ENCODE results near the gene GALNT10. TPM values are rescaled to one million over a fixed set of nuclear protein-coding genes. Genes with fewer than 3 reads are reported as not detected.

The GALNT10 gene
- total RNA-seq, 1 donor from 2014 or later = 50.7 TPM

- Mint-ChIP-seq H3K27ac (no peak overlapping the region), H3K4me3 (no peak overlapping the region), H3K36me3 (ENCODE audit: low read depth) (peaks cover 41% of the 10 kb centered on the region), H3K4me1 (peaks cover 3% of the 10 kb centered on the region), H3K9me3 (no peaks in the 10 kb centered on the region), H3K27me3 (no peaks in the 10 kb centered on the region)
- DNase-seq = no peak
- intact Hi-C loops (cut with micrococcal nuclease) = no loop called here
Observed at GRCh38 chr5:154390746-154391359, 200.3 kb downstream of the GALNT10 start.

- Mint-ChIP-seq H3K9me3 (no peaks in the 10 kb centered on the region), H3K27ac (no peak overlapping the region), H3K4me1 (peaks cover 3% of the 10 kb centered on the region), H3K36me3 (ENCODE audit: low read depth) (peaks cover 38% of the 10 kb centered on the region), H3K27me3 (no peaks in the 10 kb centered on the region), H3K4me3 (no peak overlapping the region)
- DNase-seq = no peak
- intact Hi-C loops (cut with micrococcal nuclease) = no loop called here
Observed at GRCh38 chr5:154391788-154392187, 201.3 kb downstream of the GALNT10 start.

GRCh38 chr5:154393850-154394249 lies 203.3 kb downstream of the GALNT10 start:
- Mint-ChIP-seq H3K9me3 (no peaks in the 10 kb centered on the region), H3K27ac (no peak overlapping the region)
- intact Hi-C loops (cut with micrococcal nuclease) = no loop called here

GRCh38 chr5:154394307-154394706 lies 203.8 kb downstream of the GALNT10 start:
- intact Hi-C loops (cut with micrococcal nuclease) = no loop called here
- no peaks in the 10 kb centered on the region for H3K9me3 Mint-ChIP-seq
- no peak overlapping the region for H3K4me3 Mint-ChIP-seq
- no peak overlapping the region for H3K27ac Mint-ChIP-seq
- peaks cover 34% of the 10 kb centered on the region for H3K36me3 Mint-ChIP-seq (ENCODE audit: low read depth)
- DNase-seq = no peak
- peaks cover 3% of the 10 kb centered on the region for H3K4me1 Mint-ChIP-seq
- no peaks in the 10 kb centered on the region for H3K27me3 Mint-ChIP-seq

More at GRCh38 chr5:154393850-154394249, 203.3 kb downstream of the GALNT10 start:
- no peaks in the 10 kb centered on the region for H3K27me3 Mint-ChIP-seq
- no peak for DNase-seq
- H3K4me3 Mint-ChIP-seq = no peak overlapping the region
- H3K36me3 Mint-ChIP-seq (ENCODE audit: low read depth) = peaks cover 34% of the 10 kb centered on the region
- H3K4me1 Mint-ChIP-seq = peaks cover 3% of the 10 kb centered on the region

GRCh38 chr5:154395407-154396106 lies 205.0 kb downstream of the GALNT10 start:
- Mint-ChIP-seq H3K9me3 (no peaks in the 10 kb centered on the region), H3K4me3 (no peak overlapping the region), H3K27me3 (no peaks in the 10 kb centered on the region), H3K4me1 (peaks cover 3% of the 10 kb centered on the region), H3K36me3 (ENCODE audit: low read depth) (peaks cover 29% of the 10 kb centered on the region), H3K27ac (no peak overlapping the region)
- intact Hi-C loops (cut with micrococcal nuclease) = no loop called here
- no peak for DNase-seq

- no peaks in the 10 kb centered on the region for H3K27me3 Mint-ChIP-seq
- H3K36me3 Mint-ChIP-seq (ENCODE audit: low read depth) = peaks cover 27% of the 10 kb centered on the region
- DNase-seq = no peak
- H3K4me1 Mint-ChIP-seq = peaks cover 3% of the 10 kb centered on the region
- H3K27ac Mint-ChIP-seq = no peak overlapping the region
- no peak overlapping the region for H3K4me3 Mint-ChIP-seq
- no peaks in the 10 kb centered on the region for H3K9me3 Mint-ChIP-seq
- intact Hi-C loops (cut with micrococcal nuclease) = no loop called here
Observed at GRCh38 chr5:154396128-154396527, 205.6 kb downstream of the GALNT10 start.

GRCh38 chr5:154397652-154398406 lies 207.3 kb downstream of the GALNT10 start:
- Mint-ChIP-seq H3K4me1 (peaks cover 3% of the 10 kb centered on the region), H3K27me3 (no peaks in the 10 kb centered on the region), H3K4me3 (no peak overlapping the region), H3K27ac (no peak overlapping the region), H3K36me3 (ENCODE audit: low read depth) (peaks cover 15% of the 10 kb centered on the region), H3K9me3 (no peaks in the 10 kb centered on the region)
- no peak for DNase-seq
- intact Hi-C loops (cut with micrococcal nuclease) = no loop called here

GRCh38 chr5:154400678-154401077 lies 210.1 kb downstream of the GALNT10 start:
- Mint-ChIP-seq H3K4me3 (no peak overlapping the region), H3K4me1 (peaks cover 7% of the 10 kb centered on the region), H3K27ac (no peak overlapping the region), H3K36me3 (ENCODE audit: low read depth) (peaks cover 7% of the 10 kb centered on the region), H3K9me3 (no peaks in the 10 kb centered on the region), H3K27me3 (no peaks in the 10 kb centered on the region)
- intact Hi-C loops (cut with micrococcal nuclease) = no loop called here
- no peak for DNase-seq

- no peaks in the 10 kb centered on the region for H3K27me3 Mint-ChIP-seq
- H3K9me3 Mint-ChIP-seq = no peaks in the 10 kb centered on the region
- H3K4me1 Mint-ChIP-seq = peaks cover 7% of the 10 kb centered on the region
- intact Hi-C loops (cut with micrococcal nuclease) = no loop called here
- DNase-seq = no peak
- H3K36me3 Mint-ChIP-seq (ENCODE audit: low read depth) = peaks cover 1% of the 10 kb centered on the region
- peak overlapping the region; percentile 26 for H3K27ac Mint-ChIP-seq
- no peak overlapping the region for H3K4me3 Mint-ChIP-seq
Observed at GRCh38 chr5:154401355-154401754, 210.8 kb downstream of the GALNT10 start.

- H3K27ac Mint-ChIP-seq = peak overlapping the region; percentile 26
- intact Hi-C loops (cut with micrococcal nuclease) = no loop called here
- DNase-seq = no peak
- no peaks in the 10 kb centered on the region for H3K27me3 Mint-ChIP-seq
- peaks cover 7% of the 10 kb centered on the region for H3K4me1 Mint-ChIP-seq
- peaks cover 1% of the 10 kb centered on the region for H3K36me3 Mint-ChIP-seq (ENCODE audit: low read depth)
- no peaks in the 10 kb centered on the region for H3K9me3 Mint-ChIP-seq
- H3K4me3 Mint-ChIP-seq = no peak overlapping the region
Observed at GRCh38 chr5:154401931-154402330, 211.4 kb downstream of the GALNT10 start.

- H3K4me1 Mint-ChIP-seq = peaks cover 7% of the 10 kb centered on the region
- DNase-seq = no peak
- intact Hi-C loops (cut with micrococcal nuclease) = no loop called here
- no peaks in the 10 kb centered on the region for H3K27me3 Mint-ChIP-seq
- peaks cover 1% of the 10 kb centered on the region for H3K36me3 Mint-ChIP-seq (ENCODE audit: low read depth)
- H3K27ac Mint-ChIP-seq = no peak overlapping the region
- H3K9me3 Mint-ChIP-seq = no peaks in the 10 kb centered on the region
- no peak overlapping the region for H3K4me3 Mint-ChIP-seq
Observed at GRCh38 chr5:154402611-154403010, 212.1 kb downstream of the GALNT10 start.

- Mint-ChIP-seq H3K27ac (no peak overlapping the region), H3K36me3 (ENCODE audit: low read depth) (no peaks in the 10 kb centered on the region), H3K27me3 (no peaks in the 10 kb centered on the region), H3K9me3 (no peaks in the 10 kb centered on the region), H3K4me3 (no peak overlapping the region), H3K4me1 (peaks cover 7% of the 10 kb centered on the region)
- intact Hi-C loops (cut with micrococcal nuclease) = no loop called here
- no peak for DNase-seq
Observed at GRCh38 chr5:154403234-154403633, 212.7 kb downstream of the GALNT10 start.

- H3K4me3 Mint-ChIP-seq = no peak overlapping the region
- intact Hi-C loops (cut with micrococcal nuclease) = loop anchor here (2.0 kb wide), 1 partner anchor 213 kb away; the partner anchor contains the start of gene GALNT10
Observed at GRCh38 chr5:154403776-154404387, 213.3 kb downstream of the GALNT10 start.

More at GRCh38 chr5:154403776-154404387, 213.3 kb downstream of the GALNT10 start:
- Mint-ChIP-seq H3K36me3 (ENCODE audit: low read depth) (no peaks in the 10 kb centered on the region), H3K9me3 (no peaks in the 10 kb centered on the region), H3K4me1 (peaks cover 7% of the 10 kb centered on the region), H3K27me3 (no peaks in the 10 kb centered on the region), H3K27ac (no peak overlapping the region)
- no peak for DNase-seq
